ENCODE measurements around the gene NKD1.
"Not testable (repeated sequence)": the region's sequence is repeated elsewhere in the genome, so short reads cannot be mapped to it uniquely, and the experiment has no call there.

Gene NKD1, protein sequence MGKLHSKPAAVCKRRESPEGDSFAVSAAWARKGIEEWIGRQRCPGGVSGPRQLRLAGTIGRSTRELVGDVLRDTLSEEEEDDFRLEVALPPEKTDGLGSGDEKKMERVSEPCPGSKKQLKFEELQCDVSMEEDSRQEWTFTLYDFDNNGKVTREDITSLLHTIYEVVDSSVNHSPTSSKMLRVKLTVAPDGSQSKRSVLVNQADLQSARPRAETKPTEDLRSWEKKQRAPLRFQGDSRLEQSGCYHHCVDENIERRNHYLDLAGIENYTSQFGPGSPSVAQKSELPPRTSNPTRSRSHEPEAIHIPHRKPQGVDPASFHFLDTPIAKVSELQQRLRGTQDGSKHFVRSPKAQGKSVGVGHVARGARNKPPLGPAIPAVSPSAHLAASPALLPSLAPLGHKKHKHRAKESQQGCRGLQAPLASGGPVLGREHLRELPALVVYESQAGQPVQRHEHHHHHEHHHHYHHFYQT

DNA sequence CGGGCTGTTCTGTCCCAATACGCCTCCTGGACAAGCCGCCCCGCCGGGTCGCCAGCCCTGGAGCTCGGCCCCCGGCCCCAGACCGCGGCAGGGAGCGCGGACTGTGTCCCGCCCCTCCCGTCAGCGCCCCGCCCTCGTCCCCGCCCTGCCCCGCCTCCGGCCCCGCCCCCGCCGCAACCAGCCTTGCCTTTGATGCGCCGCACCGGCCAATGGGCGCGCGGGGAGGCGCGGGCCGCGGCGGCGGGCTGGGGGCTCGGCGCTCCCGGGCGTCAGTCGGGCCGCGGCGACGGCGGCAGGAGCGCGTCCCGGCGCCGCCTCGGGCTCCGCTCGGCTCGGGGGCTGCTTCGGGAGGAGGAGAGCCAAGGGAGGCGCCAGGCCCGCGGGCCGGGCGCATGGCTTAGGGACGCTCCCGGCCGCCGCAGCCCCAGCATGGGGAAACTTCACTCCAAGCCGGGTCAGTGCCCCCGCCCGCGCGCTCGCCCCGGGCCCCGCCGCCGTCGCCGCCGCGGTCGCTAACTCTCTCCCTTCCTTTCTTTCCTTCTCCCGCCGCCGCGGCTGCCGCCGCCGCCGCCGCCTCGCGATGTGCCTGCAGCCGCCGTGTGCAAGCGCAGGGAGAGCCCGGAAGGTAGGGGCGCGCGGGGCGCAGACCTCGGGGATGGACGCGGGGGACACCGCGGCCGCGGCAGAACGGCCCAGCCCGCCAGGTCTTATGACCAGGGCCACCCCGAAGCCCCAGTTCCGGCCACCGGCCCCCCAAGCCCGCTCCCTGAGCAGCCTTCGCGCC, at the start of gene NKD1:
Gene NKD1, plus strand, starts transcription at position 272 of the 784 bp plus-strand sequence. Its CDS starts 158 bp downstream, at position 430.
- DNase-seq = peak in 1 of 2 experiments; percentile 1

DNA sequence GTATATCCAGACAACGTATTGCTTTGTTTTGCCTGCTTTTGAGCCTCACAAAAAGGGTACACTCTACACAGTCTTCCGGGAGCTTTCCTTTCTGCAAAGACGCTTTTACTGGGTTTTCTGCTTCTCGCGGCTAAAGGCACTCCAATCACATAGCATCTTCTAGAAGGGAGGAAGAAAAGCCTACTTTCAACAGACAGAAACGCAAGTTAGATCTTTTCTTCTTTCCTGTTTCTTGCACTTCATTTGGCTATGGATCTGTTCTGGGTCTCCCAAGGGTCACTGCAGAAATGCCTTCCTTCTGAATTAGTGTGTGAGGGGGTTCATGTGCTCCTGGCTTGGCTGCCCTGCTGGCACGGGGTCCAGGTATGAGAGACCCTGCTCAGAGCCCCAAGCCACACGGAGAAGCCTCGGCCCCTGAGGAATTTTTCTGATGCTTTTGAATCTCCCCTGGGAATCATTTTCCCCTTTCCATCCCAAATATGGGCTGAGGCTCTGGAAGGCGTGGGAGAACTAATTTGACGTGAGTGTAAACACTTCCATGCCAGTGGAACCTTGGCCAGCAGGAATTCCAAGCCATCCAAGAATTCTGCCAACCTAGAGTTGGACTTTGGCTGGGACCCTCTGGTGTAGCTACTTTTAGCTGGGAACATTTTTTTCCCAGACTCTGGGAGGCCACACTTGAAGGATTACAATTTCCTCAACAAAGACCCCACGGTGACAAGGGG, 49.6 kb upstream of the NKD1 start:
- DNase-seq = no peak

DNA sequence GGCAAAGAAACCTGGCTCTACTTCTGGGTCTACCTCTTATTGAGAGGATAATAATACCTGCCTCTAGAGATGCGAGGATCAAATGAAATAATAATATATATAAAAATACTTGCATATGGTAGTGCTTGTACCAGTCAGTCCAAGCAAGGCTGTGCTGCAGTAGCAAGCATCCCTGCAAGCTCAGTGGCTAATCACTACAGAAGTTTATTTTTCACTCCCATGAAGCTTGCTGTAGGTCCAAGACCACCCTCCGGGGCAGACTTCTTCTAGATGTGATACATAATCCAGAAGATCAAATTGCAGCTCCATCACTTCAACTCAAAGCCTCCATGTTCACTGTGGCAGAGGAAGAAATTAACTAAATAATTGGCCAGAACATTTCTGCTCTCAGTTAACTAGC, 48.9 kb upstream of the NKD1 start:
- no peak for DNase-seq

DNA sequence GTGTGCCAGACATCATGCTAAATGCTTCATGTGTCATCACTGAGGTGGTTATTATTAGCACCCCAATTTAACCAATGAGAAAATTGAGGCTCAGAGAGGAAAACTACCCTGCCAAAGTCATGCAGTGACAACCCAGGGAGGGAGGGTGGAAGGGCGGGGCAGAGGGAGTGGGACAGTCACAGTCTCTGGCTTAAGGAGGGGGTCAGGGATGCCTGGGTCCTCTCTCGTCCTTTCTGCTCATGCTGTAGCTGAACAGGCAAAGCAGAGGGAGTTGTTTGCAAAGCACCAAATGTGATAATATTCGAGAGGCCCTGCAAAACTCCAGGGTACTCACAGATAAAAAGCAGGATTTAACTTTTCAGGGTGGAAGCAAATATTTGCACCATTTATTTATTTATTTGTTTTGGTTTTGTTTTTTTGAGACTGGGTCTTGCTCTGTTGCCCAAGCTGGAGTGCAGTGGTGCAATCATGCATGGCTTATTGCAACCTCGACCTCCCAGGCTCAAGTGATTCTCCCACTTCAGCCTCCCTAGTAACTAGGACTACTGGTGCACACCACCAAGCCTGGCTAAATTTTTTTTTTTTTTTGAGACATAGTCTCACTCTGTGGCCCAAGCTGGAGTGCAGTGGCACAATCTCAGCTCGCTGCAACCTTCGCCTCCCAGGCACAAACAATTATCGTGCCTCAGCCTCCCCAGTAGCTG, 47.9 kb upstream of the NKD1 start:
- DNase-seq = no peak

DNA sequence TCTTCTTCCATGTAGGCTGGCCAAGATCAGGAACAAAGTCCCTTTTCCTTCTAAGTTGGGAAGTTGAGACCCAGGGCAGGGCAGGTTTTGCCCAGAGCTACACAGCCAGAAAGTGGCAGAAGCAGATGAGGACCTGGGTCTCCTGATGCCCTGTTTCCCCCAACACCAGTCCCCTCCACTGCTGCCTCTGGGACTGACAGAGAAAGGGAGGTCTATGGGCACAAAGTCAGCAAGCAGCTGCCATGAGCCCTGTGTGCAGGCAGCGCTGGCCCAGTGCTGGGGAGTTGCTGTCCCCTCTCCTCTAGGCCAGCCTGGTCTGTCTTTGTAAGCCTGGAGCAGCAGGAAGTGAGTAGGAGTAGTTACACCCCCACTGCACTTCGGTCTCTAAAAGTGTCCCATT, 46.9 kb upstream of the NKD1 start:
- no peak for DNase-seq

DNA sequence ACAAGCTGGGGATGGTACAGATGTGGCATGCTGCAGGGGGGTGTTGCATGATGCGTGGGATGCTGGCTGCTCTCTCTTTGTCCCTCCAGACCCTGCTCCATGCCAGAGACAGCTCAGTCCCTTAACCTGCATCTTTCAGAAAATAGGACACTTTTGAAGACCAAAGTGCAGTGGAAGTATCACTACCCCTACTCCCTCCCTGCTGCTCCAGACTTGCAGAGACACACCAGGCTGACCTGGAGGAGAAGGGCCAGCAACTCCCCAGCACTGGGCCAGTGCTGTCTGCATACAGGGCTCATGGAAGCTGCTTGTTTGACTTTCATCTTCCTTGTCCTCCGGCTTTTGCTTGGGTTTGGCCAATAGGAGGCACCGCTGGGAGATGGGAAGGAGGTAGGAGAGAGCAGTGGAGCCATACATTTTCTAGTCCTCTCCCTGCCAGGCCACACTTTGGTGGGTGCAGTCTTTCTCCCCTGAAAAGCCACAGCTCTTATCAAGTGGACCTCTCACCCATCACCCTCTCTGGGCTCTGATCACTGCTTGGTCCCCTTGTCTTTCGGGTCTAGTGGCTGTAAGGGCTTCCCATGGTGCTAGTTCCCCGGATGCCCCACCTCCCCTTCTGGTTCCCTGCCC, 46.1 kb upstream of the NKD1 start:
- no peak for DNase-seq

DNA sequence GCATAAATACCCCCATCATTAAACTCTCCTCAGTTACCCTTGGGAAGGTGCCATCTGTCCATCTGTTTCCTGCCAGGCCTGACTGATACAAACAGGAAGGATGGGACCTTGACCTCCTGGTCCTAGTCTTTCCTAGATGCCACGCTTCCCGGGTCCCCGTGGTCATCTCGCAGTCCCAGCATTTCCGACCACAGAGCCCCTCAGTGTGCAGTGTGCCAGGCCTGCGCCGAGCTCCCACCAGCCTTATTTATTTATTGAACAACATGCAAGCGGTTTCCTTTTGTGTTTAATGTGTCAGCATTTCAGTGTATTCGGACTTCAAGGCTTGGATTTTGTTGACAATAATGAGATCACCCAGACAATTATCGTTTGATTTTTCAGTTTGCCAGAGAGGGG, 45.6 kb upstream of the NKD1 start:
- no peak for DNase-seq

DNA sequence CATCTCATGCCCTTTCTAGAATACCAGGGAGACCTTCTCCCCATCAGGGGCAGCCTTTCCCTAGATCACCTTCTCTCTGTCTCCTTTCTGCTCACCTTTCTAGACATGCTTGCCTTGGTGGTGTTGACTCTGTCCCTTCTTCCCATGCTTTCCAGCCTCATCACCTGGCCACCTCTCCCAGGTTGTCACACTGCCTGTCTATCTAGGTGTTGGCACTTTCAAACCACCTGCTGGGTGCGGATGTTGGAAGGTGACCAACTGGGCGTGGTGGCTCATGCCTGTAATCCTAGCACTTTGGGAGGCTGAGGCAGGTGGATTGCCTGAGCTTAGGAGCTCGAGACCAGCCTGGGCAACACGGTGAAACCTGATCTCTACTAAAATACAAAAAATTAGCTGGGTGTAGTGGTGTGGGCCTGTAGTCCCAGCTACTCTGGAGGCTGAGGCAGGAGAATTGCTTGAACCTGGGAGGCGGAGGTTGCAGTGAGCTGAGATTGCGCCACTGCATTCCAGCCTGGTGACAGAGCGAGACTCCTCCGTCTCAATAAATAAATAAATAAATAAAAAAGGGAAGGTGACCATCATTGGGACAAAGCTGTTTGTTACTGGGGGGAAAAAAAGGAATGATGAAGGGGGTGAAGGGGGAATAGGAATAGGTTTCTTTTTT, 44.2 kb upstream of the NKD1 start:
- DNase-seq = not testable (repeated sequence)

DNA sequence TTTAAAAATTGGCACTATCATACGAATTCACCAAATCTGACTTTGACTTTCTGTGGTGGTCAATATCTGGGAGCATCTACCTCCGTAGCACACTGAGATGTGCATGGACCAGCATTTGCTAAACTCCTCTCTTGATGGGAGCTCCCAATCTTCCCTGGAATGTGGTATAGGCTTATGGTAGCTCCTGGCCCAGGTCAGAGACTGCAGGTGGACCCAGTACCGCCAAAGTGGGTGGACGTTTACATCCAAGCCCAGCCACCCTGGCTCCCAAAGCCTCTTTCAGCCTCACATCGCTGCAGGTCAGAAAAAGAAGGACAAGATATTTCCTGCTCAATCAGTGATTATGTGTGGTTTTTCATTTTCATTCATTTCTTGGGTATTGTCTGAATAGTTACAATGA, 43.1 kb upstream of the NKD1 start:
- no peak for DNase-seq

DNA sequence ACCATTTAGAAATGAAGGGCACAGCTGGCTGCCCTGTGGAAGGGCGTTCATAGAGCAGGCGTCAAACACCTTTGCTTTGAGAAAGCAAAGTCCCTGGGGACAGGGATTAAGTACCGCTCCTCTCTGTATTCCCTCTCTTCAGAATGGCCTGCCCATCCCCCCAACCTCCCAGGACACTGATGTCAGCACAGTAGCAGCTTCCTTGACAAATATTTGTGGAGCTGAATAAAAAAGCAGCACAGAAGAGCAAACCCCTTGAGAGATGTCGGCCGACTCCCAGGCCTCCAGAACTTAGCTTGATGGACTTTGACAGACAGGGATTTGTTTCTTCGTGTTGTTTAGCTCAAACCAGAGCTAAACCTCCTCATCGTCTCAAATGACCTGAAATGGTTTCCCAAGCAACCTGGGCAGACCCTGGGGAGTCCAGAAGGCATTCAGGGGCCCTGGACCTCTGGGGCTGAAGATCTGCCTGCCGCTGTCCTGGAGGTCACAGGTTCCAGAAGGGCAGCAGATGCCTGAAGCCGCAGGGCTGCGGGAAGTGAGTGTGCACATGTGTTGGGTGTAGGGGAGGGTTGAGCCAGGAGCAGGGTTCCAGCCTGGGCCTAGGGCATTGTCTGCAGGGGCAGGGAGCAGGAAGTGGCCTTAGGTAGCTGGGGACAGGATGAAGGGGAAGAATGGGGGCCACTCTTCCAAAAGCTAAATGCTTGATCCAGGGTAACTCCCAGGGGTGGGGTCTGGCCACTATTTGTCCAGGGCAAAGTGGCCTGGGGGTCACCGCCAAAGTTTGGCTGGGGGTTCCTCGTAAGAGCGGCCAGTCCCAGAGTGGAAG, 42.3 kb upstream of the NKD1 start:
- DNase-seq = peak; percentile 51 to 53

DNA sequence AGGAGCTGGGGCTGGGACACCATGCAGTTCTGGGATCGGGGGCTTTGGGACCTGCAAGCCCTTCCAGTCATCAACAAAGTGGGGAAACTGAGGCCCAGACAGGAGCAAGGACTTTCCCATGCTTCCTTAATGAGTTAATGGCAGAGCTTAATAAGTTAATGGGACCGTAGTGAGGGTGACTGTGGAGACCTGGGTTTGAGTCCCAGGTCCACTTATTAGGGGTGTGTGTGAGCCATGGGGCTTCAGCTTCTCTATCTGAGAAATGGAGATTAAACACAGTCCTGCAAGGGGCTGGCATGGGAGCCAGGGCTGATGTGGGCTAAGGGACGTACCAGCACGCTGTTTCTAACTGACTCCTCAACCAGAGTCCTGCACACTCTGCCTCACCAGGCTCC, 41.7 kb upstream of the NKD1 start:
- no peak for DNase-seq

DNA sequence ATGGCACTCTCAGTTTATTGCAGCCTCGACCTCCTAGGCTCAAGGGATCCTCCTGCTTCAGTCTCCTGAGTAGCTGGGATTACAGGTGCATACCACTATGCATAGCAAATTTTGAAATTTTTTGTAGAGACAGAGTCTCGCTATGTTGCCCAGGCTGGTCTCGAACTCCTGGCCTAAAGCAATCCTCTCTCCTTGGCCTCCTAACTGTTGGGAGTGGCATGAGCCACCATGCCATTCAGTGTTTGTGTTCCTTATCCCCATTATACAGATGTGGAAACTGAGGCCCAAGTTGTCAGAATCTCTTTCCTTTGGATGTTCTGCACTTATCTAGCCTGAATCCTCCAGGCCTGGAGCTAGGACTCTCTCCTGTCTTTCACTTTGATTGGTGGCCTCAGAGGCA, 40.8 kb upstream of the NKD1 start:
- DNase-seq = no peak

DNA sequence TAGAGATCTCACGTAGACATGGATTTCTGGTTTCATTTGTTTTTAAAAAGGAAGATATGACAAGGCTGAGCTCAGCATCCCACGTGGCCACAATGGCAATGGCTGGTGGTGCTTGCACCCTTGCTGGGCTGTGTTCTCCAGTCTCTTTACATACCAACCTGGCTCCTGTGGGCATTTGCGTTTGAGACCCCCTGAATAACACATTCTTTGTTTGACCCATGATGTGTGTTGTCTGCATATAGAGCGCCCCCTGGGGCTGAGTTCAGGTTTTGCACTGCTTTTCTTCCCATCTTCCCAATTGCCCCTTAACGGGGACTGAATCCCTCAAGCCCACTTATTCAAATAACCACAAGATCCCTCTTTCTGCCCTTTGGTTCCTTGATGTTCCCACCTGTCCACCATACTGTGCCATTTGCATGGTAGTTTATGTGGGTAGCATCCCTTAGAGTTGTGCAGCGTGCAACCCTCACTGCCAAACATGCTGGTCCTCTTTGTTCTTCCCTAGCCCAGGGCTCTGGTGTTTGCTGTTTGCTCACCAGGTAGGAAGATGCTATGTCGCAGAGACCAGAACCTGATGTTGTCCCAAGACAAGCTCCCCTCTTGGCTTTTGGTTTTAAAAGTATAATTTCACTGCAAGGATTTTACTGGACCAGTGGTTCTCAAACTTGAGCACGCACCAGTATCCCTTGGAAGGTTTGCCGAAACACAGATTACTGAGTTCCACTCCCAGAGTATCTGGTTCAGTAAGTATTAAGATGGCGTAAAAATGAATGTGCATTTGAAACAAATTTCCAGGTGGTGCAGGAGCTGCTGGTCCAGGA, 38.5 kb upstream of the NKD1 start:
- DNase-seq = peak in 1 of 2 experiments; percentile 3

DNA sequence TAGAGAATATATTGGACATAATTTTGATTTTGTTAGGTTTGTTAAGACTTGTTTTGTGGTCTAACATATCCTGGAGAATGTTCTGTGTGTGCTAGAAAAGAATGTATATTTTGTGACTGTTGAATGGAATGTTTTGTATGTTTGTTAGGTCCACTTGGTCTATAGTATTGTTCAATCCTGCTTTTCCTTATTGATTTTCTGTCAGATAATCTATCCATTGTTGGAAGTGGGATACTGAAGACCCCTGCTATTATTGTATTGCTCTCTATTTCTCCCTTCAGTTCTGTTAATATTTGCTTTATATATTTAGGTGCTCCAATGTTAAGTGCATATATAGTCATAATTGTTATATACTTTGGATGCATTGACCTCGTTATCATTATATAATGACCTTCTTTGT, 33.0 kb upstream of the NKD1 start:
- no peak for DNase-seq

DNA sequence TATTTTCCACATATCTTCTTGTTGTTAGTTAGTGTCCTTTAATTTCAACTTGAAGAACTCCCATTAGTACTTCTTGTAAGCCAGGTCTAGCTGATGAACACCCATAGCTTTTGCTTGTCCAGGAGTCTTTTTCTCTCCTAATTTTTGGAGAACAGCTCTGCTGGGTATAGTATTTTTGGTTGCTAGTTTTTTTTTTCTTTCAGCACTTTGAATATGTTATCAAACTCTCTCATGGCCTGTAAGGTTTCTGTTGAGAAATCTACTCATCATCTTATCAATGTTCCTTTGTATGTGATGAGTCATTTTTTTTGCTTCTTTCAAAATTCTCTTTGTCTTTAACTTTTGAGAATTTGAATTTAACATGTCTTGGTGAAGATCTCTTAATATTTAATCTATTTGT, 31.8 kb upstream of the NKD1 start:
- no peak for DNase-seq

DNA sequence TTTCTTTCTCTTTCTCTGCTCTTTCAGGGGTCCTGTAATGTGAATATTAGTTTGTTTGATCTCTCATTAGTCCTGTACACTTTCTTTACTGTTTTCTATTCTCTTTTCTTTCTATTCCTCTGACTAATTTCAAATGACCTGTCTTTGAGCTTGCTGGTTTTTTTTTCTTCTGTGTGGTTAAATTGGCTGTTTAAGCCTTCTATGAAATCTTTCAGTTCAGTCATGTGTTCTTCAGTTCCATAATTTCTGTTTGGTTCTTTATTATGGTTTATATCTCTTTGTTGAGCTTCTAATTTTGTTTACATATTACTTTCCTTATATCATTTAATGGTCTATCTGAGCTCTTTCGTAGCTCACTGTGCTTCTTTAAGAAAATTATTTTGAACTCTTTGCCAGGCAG, 31.3 kb upstream of the NKD1 start:
- no peak for DNase-seq

DNA sequence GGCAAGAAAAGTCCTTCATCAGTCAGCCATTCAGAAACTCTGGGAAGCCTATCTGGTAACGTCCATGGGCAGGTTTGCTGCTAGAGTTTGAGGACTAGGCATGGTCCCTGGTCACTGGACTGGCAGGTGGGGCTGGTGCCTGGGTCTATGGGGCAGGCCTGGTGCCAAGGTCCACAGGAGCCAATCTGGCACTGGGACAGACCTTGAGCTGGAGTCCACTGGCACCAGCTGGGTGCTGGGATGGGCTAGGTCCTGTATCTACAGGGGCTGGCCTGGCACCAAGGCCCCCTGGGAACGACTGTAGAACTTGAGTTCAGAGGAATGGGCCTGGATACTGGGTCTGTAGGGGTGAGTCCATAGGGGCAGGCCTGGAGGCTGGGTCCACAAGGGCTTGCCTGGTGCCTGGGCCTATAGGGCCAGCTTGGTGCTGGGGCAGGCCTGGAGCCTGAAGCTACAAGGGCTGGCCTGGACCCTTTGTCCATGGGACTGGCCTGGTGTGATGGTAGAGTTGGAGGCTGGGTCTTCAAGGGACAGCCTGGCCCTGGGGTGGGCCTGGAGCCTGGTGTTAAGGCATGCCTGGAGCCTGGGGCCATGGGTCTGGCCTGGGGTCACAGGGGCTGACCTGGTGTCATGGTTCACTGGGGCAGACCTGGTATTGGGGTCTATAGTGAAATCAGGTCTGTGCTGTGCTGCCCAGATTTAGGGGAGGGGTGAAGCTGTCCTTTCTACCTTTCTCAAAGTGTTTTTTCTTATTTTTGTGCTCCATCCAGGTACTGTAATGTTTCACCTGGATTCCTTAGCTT, 30.5 kb upstream of the NKD1 start:
- DNase-seq = no peak

DNA sequence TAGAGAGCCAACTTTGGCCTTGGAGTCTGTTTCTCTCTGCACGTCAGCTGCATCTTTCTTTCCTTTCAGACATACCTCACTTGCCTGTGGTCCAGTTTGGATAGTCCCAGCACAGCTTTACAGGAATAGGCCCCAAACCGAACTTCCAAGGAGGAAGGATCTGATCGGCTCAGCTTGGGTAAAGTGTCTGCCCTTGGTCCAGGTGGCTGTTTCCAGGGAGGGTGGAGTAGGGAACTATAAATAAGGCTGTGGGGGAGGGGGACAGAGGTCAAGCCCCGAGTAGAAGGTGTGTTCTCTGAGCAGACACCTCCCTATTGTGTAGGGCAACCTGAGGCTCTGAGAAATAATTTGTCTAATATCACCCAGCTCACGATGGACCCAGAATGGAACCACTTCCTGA, 29.2 kb upstream of the NKD1 start:
- DNase-seq = no peak

DNA sequence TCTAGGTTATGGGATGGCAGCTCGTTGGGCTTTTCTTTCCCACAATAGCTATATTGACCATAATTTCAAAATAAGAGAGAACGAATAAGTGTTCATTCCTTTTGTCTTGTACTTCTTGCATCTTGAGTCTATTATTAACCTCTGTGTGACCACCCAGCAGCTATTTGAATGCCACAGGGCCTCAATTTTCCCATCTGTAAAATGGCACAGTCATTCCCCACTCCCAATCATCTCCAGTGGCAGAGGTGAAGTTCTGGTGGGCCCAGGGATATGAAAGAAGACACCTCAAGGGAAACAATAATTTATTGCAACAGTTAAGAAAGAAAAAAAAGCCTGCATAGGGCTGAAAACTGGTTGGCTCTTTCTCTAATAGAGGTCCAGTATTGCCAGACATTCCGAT, 28.6 kb upstream of the NKD1 start:
- DNase-seq = no peak

Measured in NCI-H187 (cell line).